Subcutaneous adipose tissue (tissue), 4 donors: Measurements from ENCODE around the gene OR8D4. TPM values are rescaled to one million over a fixed set of nuclear protein-coding genes. Genes with fewer than 3 reads are reported as not detected.

ENCODE experiments used
- CTCF ChIP-seq: fragments of 450-650 bp; IDR thresholded peaks from one replicate; pipeline ENCODE4 v1.5.1; 2016; ENCODE audit warnings: low read depth, mild to moderate bottlenecking, control low read depth, antibody characterized with exemption, moderate library complexity
- total RNA-seq, 4 donors: library from RNA; depleted of rRNA; stranded (reverse); fragments of >200 nt; gene quantifications; one replicate each; pipeline ENCODE4 v1.1.0, GENCODE V29; 2016

OR8D4 gene
- not detected for total RNA-seq

- TF ChIP-seq CTCF = no peak
Observed at GRCh38 chr11:123901867-123902266, at the start of gene OR8D4. TSS of gene OR8D4 (plus strand) at chr11:123902167. CDS start at chr11:123906432, 4,265 bp downstream.

GRCh38 chr11:123852321-123852720, 49.6 kb upstream of the OR8D4 start:
- no peak for TF ChIP-seq CTCF

- no peak for TF ChIP-seq CTCF
Observed at GRCh38 chr11:123853038-123853437, 48.9 kb upstream of the OR8D4 start.

GRCh38 chr11:123856444-123856843, 45.5 kb upstream of the OR8D4 start:
- TF ChIP-seq CTCF = no peak

GRCh38 chr11:123859731-123860130, 42.2 kb upstream of the OR8D4 start:
- no peak for TF ChIP-seq CTCF

- TF ChIP-seq CTCF = no peak
Observed at GRCh38 chr11:123880912-123881311, 21.1 kb upstream of the OR8D4 start.

GRCh38 chr11:123885570-123885969, 16.4 kb upstream of the OR8D4 start, which contains the start of gene TMEM225:
TSS of gene TMEM225 (minus strand) at chr11:123885670. CDS start at chr11:123885425, 245 bp downstream.
- no peak for TF ChIP-seq CTCF
